Kidney (tissue), 14 donors: Measurements from ENCODE around the gene HNRNPF. TPM values are rescaled to one million over a fixed set of nuclear protein-coding genes. Genes with fewer than 3 reads are reported as not detected.

Experiments
- DNase-seq, 5 donors: peaks; one replicate each; pipeline ENCODE4 v3.0.0-alpha.2; 2013 to 2020
- FAIRE-seq: peaks from 2 replicates; lab custom pipeline; 2012; peaks lifted over from hg19 to GRCh38; lab: Jason Lieb, UNC
- H3K27ac ChIP-seq, 2 donors: one replicate each; pipeline ENCODE4 v1.7.0; 2013; ENCODE audit warnings: low read depth in 2 of 2, low read length in 2 of 2, inconsistent platforms in 1 of 2
- H3K27me3 ChIP-seq: one replicate; pipeline ENCODE4 v1.7.1; 2013; ENCODE audit warnings: low read length, inconsistent platforms; ENCODE audit not compliant: control insufficient read depth, insufficient read depth
- H3K36me3 ChIP-seq, 3 donors: one replicate each; pipeline versions ENCODE4 v1.7.0 to v1.7.1; 2013; ENCODE audit warnings: low read length in 3 of 3, control low read depth in 1 of 3, inconsistent platforms in 1 of 3; ENCODE audit not compliant: insufficient read depth in 3 of 3, control insufficient read depth in 2 of 3
- H3K4me1 ChIP-seq, 3 donors: one replicate each; pipeline versions ENCODE4 v1.7.0 to v1.7.1; 2013; ENCODE audit warnings: low read length in 3 of 3, inconsistent platforms in 1 of 3, low read depth in 1 of 3; ENCODE audit not compliant: control insufficient read depth in 2 of 3, insufficient read depth in 2 of 3
- H3K4me3 ChIP-seq, 3 donors: one replicate each; pipeline versions ENCODE4 v1.7.0 to v1.8.1; 2013; ENCODE audit warnings: low read length in 3 of 3, control low read depth in 1 of 3, inconsistent platforms in 1 of 3
- H3K9ac ChIP-seq, 3 donors: one replicate each; pipeline versions ENCODE4 v1.7.0 to v1.7.1; 2013; ENCODE audit warnings: low read length in 3 of 3, control low read depth in 1 of 3, inconsistent platforms in 1 of 3
- H3K9me3 ChIP-seq, 3 donors: one replicate each; pipeline versions ENCODE4 v1.7.0 to v1.7.1; 2013; ENCODE audit warnings: low read length in 3 of 3, control low read depth in 1 of 3, inconsistent platforms in 1 of 3; ENCODE audit not compliant: control insufficient read depth in 2 of 3, insufficient read depth in 1 of 3
- intact Hi-C: fragments of 100-400 bp; cut with DNase I; formaldehyde crosslinking; loops from one replicate; pipeline ENCODE4 v1.11.1; 2022
- polyA plus RNA-seq: library from polyadenylated mRNA; stranded (reverse); fragments of 350-450 nt; fragmentation: Illumina TruSeq; extraction: RNeasy Lipid Tissue Mini Kit (QIAGEN cat#74804); gene quantifications from one replicate; pipeline ENCODE4 v1.2.3, GENCODE V29; 2014; ENCODE audit warnings: low read depth, low replicate concordance; ENCODE audit not compliant: insufficient read depth
- total RNA-seq: library from RNA; stranded (reverse); fragmentation: NEBNext Ultra II Directional; extraction: Animal tissue kit (Norgen Biotek cat#: 25700); gene quantifications from one replicate; pipeline ENCODE4 v1.2.1, GENCODE V29; 2021
- TF ChIP-seq, protein P1 (sequence below): IDR thresholded peaks from 3 replicates; pipeline ENCODE4 v1.5.1; 2012; ENCODE audit warnings: mild to moderate bottlenecking, moderate library complexity, borderline replicate concordance; ENCODE audit not compliant: insufficient read depth; ENCODE audit errors: extremely low read depth
- donor health status: control.
- donor health status: control.
- donor health status: control.
- donor health status: control.
- donor health status: control.
- donor health status: DM: yes; HTN: yes; CAD: no.
- donor health status: Normal renal cell carcinoma (clear cell type).

HNRNPF gene
- total and polyA plus RNA-seq, 2 donors from 2014 or later = 74.0 to 190 TPM

DNA sequence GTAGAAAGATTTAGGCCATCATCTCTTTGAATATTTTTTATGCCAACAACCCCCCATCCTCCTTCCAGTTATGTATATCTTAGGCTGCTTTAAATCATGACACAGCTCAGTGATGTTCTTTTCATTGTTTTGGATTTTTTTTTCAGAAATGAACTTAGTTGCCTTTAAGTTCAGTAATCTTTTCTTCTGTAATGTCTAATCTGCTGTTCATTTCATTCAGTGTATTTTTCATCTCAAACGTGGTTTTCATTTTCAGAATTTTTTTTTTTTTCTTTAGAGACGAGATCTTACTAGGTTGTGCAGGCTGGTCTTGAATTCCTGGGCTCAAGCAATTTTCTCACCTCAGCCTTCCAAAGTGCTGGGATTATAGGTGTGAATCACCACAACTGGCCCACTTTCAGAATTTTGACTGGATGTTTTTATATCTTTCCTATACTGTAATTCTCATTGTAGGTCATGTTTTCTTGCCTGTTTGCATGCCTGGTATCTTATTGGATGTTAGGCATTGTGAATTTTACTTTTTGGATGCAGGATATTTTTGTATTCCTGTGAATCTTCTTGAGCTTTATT is 36.0 kb upstream of the HNRNPF start:
- intact Hi-C loops = no loop called here
- Histone ChIP-seq H3K4me1 (no peaks in the 10 kb centered on the region), H3K9ac (no peak overlapping the region), H3K9me3 (no peaks in the 10 kb centered on the region), H3K27me3 (no peaks in the 10 kb centered on the region), H3K27ac (no peak overlapping the region), H3K36me3 (no peaks in the 10 kb centered on the region), H3K4me3 (no peak overlapping the region)
- TF ChIP-seq, protein P1, sequence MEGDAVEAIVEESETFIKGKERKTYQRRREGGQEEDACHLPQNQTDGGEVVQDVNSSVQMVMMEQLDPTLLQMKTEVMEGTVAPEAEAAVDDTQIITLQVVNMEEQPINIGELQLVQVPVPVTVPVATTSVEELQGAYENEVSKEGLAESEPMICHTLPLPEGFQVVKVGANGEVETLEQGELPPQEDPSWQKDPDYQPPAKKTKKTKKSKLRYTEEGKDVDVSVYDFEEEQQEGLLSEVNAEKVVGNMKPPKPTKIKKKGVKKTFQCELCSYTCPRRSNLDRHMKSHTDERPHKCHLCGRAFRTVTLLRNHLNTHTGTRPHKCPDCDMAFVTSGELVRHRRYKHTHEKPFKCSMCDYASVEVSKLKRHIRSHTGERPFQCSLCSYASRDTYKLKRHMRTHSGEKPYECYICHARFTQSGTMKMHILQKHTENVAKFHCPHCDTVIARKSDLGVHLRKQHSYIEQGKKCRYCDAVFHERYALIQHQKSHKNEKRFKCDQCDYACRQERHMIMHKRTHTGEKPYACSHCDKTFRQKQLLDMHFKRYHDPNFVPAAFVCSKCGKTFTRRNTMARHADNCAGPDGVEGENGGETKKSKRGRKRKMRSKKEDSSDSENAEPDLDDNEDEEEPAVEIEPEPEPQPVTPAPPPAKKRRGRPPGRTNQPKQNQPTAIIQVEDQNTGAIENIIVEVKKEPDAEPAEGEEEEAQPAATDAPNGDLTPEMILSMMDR = no peak
- DNase-seq (no peak), FAIRE-seq (no peak)

DNA sequence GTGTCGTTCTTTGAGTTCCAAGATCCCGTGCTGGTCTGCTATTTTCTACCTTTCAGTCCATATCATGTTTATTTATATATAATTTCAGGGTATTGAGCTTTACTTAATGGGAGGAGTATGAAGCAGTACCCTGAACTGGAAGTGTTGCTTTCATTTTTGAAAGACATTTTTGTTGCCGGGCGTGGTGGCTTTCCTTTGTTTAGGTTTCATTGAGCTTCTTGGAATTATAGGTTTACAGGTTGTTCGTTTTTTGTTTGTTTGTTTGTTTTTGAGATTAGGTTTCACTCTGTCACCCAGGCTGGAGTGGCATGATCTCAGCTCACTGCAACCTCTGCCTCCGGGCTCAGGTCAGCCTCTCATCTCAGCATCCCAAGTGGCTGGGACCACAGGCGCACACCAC is 35.3 kb upstream of the HNRNPF start:
- H3K27me3 ChIP-seq = no peaks in the 10 kb centered on the region
- FAIRE-seq (no peak), DNase-seq (no peak)
- H3K36me3 ChIP-seq = no peaks in the 10 kb centered on the region
- TF ChIP-seq, protein P1 = no peak
- no peak overlapping the region for H3K4me3 ChIP-seq
- H3K4me1 ChIP-seq = no peaks in the 10 kb centered on the region
- no peak overlapping the region for H3K27ac ChIP-seq
- intact Hi-C loops = no loop called here
- no peaks in the 10 kb centered on the region for H3K9me3 ChIP-seq
- H3K9ac ChIP-seq = no peak overlapping the region

DNA sequence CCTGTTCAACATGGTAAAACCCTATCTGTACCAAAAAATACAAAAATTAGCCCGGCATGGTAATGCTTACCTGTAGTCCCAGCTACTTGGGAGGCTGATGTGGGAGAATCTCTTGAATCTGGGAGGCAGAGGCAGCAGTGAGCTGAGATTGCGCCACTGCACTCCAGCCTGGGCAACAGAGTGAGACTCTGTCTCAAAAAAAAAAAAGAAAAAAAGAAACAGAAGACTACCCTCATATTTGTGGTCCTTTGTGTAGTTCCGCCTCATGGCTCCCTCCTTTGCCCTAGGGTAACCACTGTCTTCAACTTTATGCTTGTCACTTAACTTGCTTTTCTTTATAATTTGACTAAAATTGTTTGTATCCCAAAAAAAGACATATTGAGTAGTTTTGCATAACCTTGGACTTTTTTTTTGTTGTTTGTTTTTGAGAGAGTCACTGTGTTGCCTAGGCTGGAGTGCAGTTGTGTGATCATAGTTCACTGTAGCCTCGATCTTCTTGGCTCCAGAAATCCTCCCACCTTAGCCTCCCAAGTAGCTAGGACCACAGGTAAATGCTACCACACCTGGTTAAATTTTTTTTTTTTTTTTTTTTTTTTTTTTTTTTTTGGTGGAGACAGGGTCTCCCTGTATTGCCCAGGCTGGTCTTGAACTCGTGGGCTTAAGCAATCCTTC is 31.6 kb upstream of the HNRNPF start:
- TF ChIP-seq, protein P1 = no peak
- FAIRE-seq = no peak
- no peaks in the 10 kb centered on the region for H3K36me3 ChIP-seq
- intact Hi-C loops = no loop called here
- H3K9ac ChIP-seq = no peak overlapping the region
- no peaks in the 10 kb centered on the region for H3K27me3 ChIP-seq
- H3K9me3 ChIP-seq = no peaks in the 10 kb centered on the region
- DNase-seq = no peak
- H3K4me3 ChIP-seq = no peak overlapping the region
- no peak overlapping the region for H3K27ac ChIP-seq
- peaks cover 0 to 2% (median 0%) of the 10 kb centered on the region in 3 donors for H3K4me1 ChIP-seq
